Brain microvascular endothelial cell (primary cell): ENCODE results near the gene ZNF76.

ENCODE experiments used
- DNase-seq: peaks from one replicate; pipeline ENCODE4 v3.0.0-alpha.2; 2020
- H3K27ac ChIP-seq: fragments of 250-450 bp; sonication (Bioruptor Pico); 2 replicates; pipeline ENCODE4 v1.5.1; 2020; ENCODE audit warnings: mild to moderate bottlenecking, moderate library complexity
- H3K27me3 ChIP-seq: fragments of 250-450 bp; sonication (Bioruptor Pico); replicated peaks from 2 replicates; pipeline ENCODE4 v1.5.1; 2020; ENCODE audit warnings: mild to moderate bottlenecking
- H3K36me3 ChIP-seq: fragments of 250-450 bp; sonication (Bioruptor Pico); replicated peaks from 2 replicates; pipeline ENCODE4 v1.5.1; 2020; ENCODE audit warnings: mild to moderate bottlenecking
- H3K4me3 ChIP-seq: 2 replicates; pipeline ENCODE4 v1.5.1; 2011; ENCODE audit warnings: low read depth, mild to moderate bottlenecking, control low read depth, low read length, moderate library complexity
- in situ Hi-C: cut with HindIII; loops from 2 replicates; pipeline ENCODE4 v1.10.0; 2017; ENCODE audit warnings: low sequenced_read_pairs, low pct_ligation_motif_present
- TF ChIP-seq, protein P1 (sequence below): IDR thresholded peaks from 2 replicates; pipeline ENCODE4 v1.5.1; 2011; ENCODE audit warnings: low read depth, mild to moderate bottlenecking, moderate library complexity, low read length, control low read depth, inconsistent platforms; ENCODE audit errors: missing control alignments

Gene ZNF76

GRCh38 chr6:35216412-35216732 is 43.2 kb upstream of the ZNF76 start:
- H3K36me3 ChIP-seq = no peaks in the 10 kb centered on the region
- DNase-seq = no peak
- no peak overlapping the region for H3K27ac ChIP-seq
- in situ Hi-C loops = no loop called here
- no peak overlapping the region for H3K4me3 ChIP-seq
- TF ChIP-seq, protein P1, sequence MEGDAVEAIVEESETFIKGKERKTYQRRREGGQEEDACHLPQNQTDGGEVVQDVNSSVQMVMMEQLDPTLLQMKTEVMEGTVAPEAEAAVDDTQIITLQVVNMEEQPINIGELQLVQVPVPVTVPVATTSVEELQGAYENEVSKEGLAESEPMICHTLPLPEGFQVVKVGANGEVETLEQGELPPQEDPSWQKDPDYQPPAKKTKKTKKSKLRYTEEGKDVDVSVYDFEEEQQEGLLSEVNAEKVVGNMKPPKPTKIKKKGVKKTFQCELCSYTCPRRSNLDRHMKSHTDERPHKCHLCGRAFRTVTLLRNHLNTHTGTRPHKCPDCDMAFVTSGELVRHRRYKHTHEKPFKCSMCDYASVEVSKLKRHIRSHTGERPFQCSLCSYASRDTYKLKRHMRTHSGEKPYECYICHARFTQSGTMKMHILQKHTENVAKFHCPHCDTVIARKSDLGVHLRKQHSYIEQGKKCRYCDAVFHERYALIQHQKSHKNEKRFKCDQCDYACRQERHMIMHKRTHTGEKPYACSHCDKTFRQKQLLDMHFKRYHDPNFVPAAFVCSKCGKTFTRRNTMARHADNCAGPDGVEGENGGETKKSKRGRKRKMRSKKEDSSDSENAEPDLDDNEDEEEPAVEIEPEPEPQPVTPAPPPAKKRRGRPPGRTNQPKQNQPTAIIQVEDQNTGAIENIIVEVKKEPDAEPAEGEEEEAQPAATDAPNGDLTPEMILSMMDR = no peak
- H3K27me3 ChIP-seq = no peaks in the 10 kb centered on the region

GRCh38 chr6:35216851-35217811 is 42.4 kb upstream of the ZNF76 start:
- no peak for DNase-seq
- in situ Hi-C loops = no loop called here
- Histone ChIP-seq H3K27me3 (no peaks in the 10 kb centered on the region), H3K4me3 (no peak overlapping the region), H3K36me3 (no peaks in the 10 kb centered on the region), H3K27ac (no peak overlapping the region)
- TF ChIP-seq, protein P1 = no peak

DNA sequence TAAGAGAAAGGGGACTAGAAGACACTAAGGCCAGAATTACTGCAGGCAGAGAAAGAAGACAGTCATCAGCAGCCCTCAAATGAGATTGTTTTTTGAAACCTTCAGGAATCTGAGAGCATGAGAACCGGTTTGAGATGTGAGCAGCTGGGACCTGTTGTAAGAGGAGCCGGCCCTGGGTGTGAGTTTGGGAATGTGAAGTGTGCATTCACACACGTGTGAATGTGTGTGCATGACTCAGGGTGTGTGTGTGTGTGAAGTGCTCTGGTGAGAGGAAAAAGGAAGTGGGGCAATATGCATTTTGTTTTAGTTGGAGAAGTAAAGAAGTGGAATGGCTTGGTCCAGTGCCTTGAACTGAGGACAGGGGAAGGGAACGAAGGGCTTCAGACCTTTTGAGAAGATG is 41.5 kb upstream of the ZNF76 start:
- in situ Hi-C loops = no loop called here
- TF ChIP-seq, protein P1 = no peak
- Histone ChIP-seq H3K27ac (no peak overlapping the region), H3K4me3 (no peak overlapping the region), H3K36me3 (no peaks in the 10 kb centered on the region), H3K27me3 (no peaks in the 10 kb centered on the region)
- DNase-seq = no peak

GRCh38 chr6:35218456-35218855 is 41.1 kb upstream of the ZNF76 start:
- no peak for DNase-seq
- Histone ChIP-seq H3K27me3 (no peaks in the 10 kb centered on the region), H3K36me3 (no peaks in the 10 kb centered on the region), H3K27ac (no peak overlapping the region), H3K4me3 (no peak overlapping the region)
- TF ChIP-seq, protein P1 = no peak
- in situ Hi-C loops = no loop called here

GRCh38 chr6:35219683-35220326 is 39.7 kb upstream of the ZNF76 start:
- Histone ChIP-seq H3K27me3 (no peaks in the 10 kb centered on the region), H3K36me3 (no peaks in the 10 kb centered on the region), H3K4me3 (no peak overlapping the region), H3K27ac (no peak overlapping the region)
- DNase-seq = no peak
- TF ChIP-seq, protein P1 = no peak
- in situ Hi-C loops = no loop called here
